ENCODE results near the gene CABLES1.

The CABLES1 gene

DNA sequence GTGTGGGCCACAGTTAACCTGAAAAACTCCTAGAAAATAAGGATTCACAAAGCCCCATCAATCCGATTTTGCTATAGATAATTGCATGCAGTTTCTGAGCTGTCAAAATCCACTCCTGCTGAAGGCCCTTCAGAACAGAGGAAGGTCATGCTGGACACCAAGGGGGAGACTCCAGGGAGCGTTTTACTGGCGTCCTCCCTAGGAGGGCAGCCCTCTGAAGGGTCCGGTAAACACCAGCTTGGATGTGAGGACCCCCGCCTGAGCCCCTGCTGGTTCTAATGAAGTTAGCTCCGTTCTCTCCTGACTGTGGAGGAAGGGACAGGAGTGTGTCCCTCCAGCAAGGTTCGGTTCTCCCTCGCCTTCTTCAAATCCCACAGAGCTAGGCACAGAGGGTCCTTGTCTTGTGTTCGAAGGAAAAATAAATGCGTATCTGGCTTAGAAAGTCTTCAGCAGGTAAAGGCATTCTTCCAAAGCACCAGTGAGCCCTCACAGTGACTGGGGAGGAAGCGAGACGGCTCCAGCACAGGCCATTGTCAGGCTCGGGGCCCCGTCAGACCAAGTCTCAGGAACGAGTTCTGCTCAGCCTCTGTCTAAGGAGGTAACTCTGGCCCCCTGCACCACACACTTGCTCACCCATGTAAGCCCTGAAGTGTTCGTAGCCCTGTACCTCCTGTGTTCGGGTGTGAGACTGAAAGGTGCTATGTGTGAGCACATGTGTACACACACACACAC lies 41.6 kb downstream of the CABLES1 start:
- no peaks in the 10 kb centered on the region; the same call in 1 of the 2 replicates for H3K27me3 ChIP-seq (ENCODE audit: insufficient read depth, low read length)
- no peaks in the 10 kb centered on the region for H3F3A ChIP-seq (ENCODE audit: insufficient read depth, low read length)
- H2AFZ ChIP-seq (ENCODE audit: low read length) = no peak overlapping the region
- no peak overlapping the region for H3K4me2 ChIP-seq (ENCODE audit: low read length)
- no peaks in the 10 kb centered on the region for H3K9me3 ChIP-seq (ENCODE audit: low read length)
- no peaks in the 10 kb centered on the region for H3K36me3 ChIP-seq (ENCODE audit: insufficient read depth, low read length)
- H3K4me3 ChIP-seq (ENCODE audit: low read depth, low read length, poor library complexity, severe bottlenecking) = no peak overlapping the region
- no peaks in the 10 kb centered on the region for H4K20me1 ChIP-seq (ENCODE audit: insufficient read depth, low read length)
- no peaks in the 10 kb centered on the region for H3K79me2 ChIP-seq (ENCODE audit: insufficient read depth, low read length)
- peaks cover 10% of the 10 kb centered on the region for H3K4me1 ChIP-seq (ENCODE audit: insufficient read depth, low read length, severe bottlenecking)
- H3K9me2 ChIP-seq (ENCODE audit: low read depth, low read length) = no peaks in the 10 kb centered on the region
- TF ChIP-seq, protein P1, sequence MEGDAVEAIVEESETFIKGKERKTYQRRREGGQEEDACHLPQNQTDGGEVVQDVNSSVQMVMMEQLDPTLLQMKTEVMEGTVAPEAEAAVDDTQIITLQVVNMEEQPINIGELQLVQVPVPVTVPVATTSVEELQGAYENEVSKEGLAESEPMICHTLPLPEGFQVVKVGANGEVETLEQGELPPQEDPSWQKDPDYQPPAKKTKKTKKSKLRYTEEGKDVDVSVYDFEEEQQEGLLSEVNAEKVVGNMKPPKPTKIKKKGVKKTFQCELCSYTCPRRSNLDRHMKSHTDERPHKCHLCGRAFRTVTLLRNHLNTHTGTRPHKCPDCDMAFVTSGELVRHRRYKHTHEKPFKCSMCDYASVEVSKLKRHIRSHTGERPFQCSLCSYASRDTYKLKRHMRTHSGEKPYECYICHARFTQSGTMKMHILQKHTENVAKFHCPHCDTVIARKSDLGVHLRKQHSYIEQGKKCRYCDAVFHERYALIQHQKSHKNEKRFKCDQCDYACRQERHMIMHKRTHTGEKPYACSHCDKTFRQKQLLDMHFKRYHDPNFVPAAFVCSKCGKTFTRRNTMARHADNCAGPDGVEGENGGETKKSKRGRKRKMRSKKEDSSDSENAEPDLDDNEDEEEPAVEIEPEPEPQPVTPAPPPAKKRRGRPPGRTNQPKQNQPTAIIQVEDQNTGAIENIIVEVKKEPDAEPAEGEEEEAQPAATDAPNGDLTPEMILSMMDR (IDR thresholded peaks at IDR 0.05; ENCODE audit: low read length) = no peak
- TF ChIP-seq EZH2 (IDR thresholded peaks at IDR 0.05; ENCODE audit: borderline replicate concordance, low read length) = no peak
- H3K9ac ChIP-seq (ENCODE audit: low read length) = no peak overlapping the region
- no peak overlapping the region for H3K27ac ChIP-seq (ENCODE audit: low read depth, low read length, poor library complexity, severe bottlenecking)

DNA sequence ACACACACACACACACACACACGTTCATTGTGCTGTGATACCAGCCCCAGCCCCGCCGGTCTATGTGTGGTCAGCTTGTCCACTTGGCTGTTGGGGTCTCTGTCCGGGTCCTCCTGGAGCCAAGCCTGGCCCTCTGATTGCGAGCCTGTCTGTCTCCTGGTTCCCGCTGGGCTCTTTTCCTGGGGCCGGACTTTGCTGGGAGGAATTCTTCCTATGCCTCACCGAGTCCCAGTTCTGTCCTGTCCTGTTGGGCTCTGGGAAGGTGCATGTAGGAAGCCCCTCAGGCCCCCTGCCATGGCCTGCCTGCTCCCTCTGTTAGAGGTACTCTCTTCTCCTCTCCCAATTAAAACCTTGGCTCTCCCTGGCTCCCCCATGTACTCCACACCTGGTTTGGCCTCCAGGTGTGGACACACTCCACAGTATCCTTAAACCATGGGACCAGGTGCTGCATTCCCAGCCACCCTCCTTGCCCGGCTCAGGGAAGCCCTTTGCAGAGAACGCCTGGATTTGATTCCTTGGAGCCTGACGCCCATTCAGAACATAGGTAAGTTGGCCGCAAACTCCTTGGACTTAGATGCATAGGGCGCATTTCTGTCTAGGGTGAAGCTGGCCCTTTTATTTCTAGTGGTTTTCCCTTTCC lies 42.3 kb downstream of the CABLES1 start:
- peaks cover 10% of the 10 kb centered on the region for H3K4me1 ChIP-seq (ENCODE audit: insufficient read depth, low read length, severe bottlenecking)
- H4K20me1 ChIP-seq (ENCODE audit: insufficient read depth, low read length) = no peaks in the 10 kb centered on the region
- H3K4me3 ChIP-seq (ENCODE audit: low read depth, low read length, poor library complexity, severe bottlenecking) = no peak overlapping the region
- no peaks in the 10 kb centered on the region for H3K9me2 ChIP-seq (ENCODE audit: low read depth, low read length)
- no peak overlapping the region for H3K4me2 ChIP-seq (ENCODE audit: low read length)
- no peak overlapping the region for H3K9ac ChIP-seq (ENCODE audit: low read length)
- no peaks in the 10 kb centered on the region; the same call in 1 of the 2 replicates for H3K27me3 ChIP-seq (ENCODE audit: insufficient read depth, low read length)
- no peaks in the 10 kb centered on the region for H3K36me3 ChIP-seq (ENCODE audit: insufficient read depth, low read length)
- no peak overlapping the region for H3K27ac ChIP-seq (ENCODE audit: low read depth, low read length, poor library complexity, severe bottlenecking)
- H3F3A ChIP-seq (ENCODE audit: insufficient read depth, low read length) = no peaks in the 10 kb centered on the region
- H2AFZ ChIP-seq (ENCODE audit: low read length) = no peak overlapping the region
- H3K9me3 ChIP-seq (ENCODE audit: low read length) = no peaks in the 10 kb centered on the region
- no peaks in the 10 kb centered on the region for H3K79me2 ChIP-seq (ENCODE audit: insufficient read depth, low read length)
- TF ChIP-seq EZH2 (IDR thresholded peaks at IDR 0.05; ENCODE audit: borderline replicate concordance, low read length) = no peak
- TF ChIP-seq, protein P1 (IDR thresholded peaks at IDR 0.05; ENCODE audit: low read length) = no peak

DNA sequence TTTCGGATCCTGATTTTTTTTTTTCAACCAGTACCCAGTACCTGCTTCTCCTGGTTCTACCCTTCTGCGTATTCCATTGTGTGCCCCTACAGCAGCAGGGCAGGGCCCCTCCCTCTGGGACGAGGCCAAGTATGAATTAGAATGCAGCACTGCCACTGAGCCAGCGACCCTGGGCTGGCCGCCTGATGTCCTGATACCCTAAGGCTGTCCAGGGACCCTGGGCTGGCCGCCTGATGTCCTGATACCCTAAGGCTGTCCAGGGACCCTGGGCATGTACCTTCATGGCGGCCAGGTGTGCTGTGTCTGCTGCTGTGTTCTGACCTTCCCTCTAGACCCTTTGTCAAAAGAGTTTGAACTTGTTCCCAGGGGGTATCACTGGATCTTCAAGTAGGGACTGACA lies 42.9 kb downstream of the CABLES1 start:
- Histone ChIP-seq H3K27ac (ENCODE audit: low read depth, low read length, poor library complexity, severe bottlenecking) (no peak overlapping the region), H4K20me1 (ENCODE audit: insufficient read depth, low read length) (no peaks in the 10 kb centered on the region)

More for the DNA sequence above, 42.9 kb downstream of the CABLES1 start:
- no peaks in the 10 kb centered on the region for H3K79me2 ChIP-seq (ENCODE audit: insufficient read depth, low read length)
- no peaks in the 10 kb centered on the region for H3K9me2 ChIP-seq (ENCODE audit: low read depth, low read length)
- H3K9me3 ChIP-seq (ENCODE audit: low read length) = no peaks in the 10 kb centered on the region
- H3K4me2 ChIP-seq (ENCODE audit: low read length) = no peak overlapping the region
- no peaks in the 10 kb centered on the region for H3K36me3 ChIP-seq (ENCODE audit: insufficient read depth, low read length)
- H3K27me3 ChIP-seq (ENCODE audit: insufficient read depth, low read length) = no peaks in the 10 kb centered on the region; the same call in 1 of the 2 replicates
- H2AFZ ChIP-seq (ENCODE audit: low read length) = no peak overlapping the region
- no peak overlapping the region for H3K4me3 ChIP-seq (ENCODE audit: low read depth, low read length, poor library complexity, severe bottlenecking)
- H3K4me1 ChIP-seq (ENCODE audit: insufficient read depth, low read length, severe bottlenecking) = peaks cover 10% of the 10 kb centered on the region
- H3F3A ChIP-seq (ENCODE audit: insufficient read depth, low read length) = no peaks in the 10 kb centered on the region
- no peak for TF ChIP-seq EZH2 (IDR thresholded peaks at IDR 0.05; ENCODE audit: borderline replicate concordance, low read length)
- TF ChIP-seq, protein P1 (IDR thresholded peaks at IDR 0.05; ENCODE audit: low read length) = no peak
- H3K9ac ChIP-seq (ENCODE audit: low read length) = no peak overlapping the region

All from OCI-LY1 (cell line).